K562 (cell line): ENCODE measurements around the gene DOCK3. TPM values are rescaled to one million over a fixed set of nuclear protein-coding genes. Genes with fewer than 3 reads are reported as not detected.

Source experiments
- HMG20A ChIP-seq: fragments of 450-650 bp; formaldehyde crosslinking; conservative IDR thresholded peaks from 2 replicates; pipeline ENCODE4 v1.4.0; 2020; ENCODE audit warnings: mild to moderate bottlenecking, mixed read lengths
- NCOA4 ChIP-seq: fragments of 450-650 bp; IDR thresholded peaks from 2 replicates; pipeline ENCODE4 v1.6.1; 2018; ENCODE audit warnings: mild to moderate bottlenecking; ENCODE audit not compliant: partially characterized antibody
- NRF1 ChIP-seq, 2 experiments: fragments of 450-650 bp; IDR thresholded peaks in 1 of 2; conservative IDR thresholded peaks in 1 of 2; 2 replicates each; pipeline ENCODE4 v1.6.1; 2014; ENCODE audit warnings: mild to moderate bottlenecking in 2 of 2
- ZNF133 ChIP-seq: fragments of 250-450 bp; sonication (Bioruptor Pico); IDR thresholded peaks from 2 replicates; pipeline ENCODE4 v1.4.0; 2020; ENCODE audit warnings: mild to moderate bottlenecking
- ZNF384 ChIP-seq: IDR thresholded peaks from 2 replicates; pipeline ENCODE4 v1.6.1; 2012; ENCODE audit warnings: low read depth, low read length, improper control_type of control experiment
- ZNF778 ChIP-seq: fragments of 450-650 bp; formaldehyde crosslinking; IDR thresholded peaks from 2 replicates; pipeline ENCODE4 v1.4.0; 2020; ENCODE audit warnings: mild to moderate bottlenecking, moderate library complexity
- polyA plus RNA-seq, 8 experiments: library from polyadenylated mRNA; depleted of rRNA in 4 of 8; stranded (reverse) in 5 of 8; unstranded in 3 of 8; fragments of >200 nt; fragmentation: Nextera tagmentation in 2 of 8; fragmentation: Illumina TruSeq in 1 of 8; extraction: Ambion mirVana in 2 of 8; extraction: Trizol in 1 of 8; gene quantifications; 2 replicates each; pipeline versions ENCODE4 v1.2.1 to v1.2.3, GENCODE V29; 2011 to 2014; ENCODE audit warnings: inconsistent platforms in 1 of 8, missing spikeins in 1 of 8
- total RNA-seq, 7 experiments: library from RNA; depleted of rRNA in 6 of 7; stranded (reverse); fragments of >200 nt in 6 of 7; fragmentation: Illumina TruSeq in 2 of 7; extraction: Trizol in 2 of 7; gene quantifications; 2 replicates each; pipeline versions ENCODE4 v1.2.1 to v1.2.3, GENCODE V29; 2011 to 2021; ENCODE audit warnings: low replicate concordance in 1 of 7
- TF ChIP-seq, protein P1 (sequence below): sonication (generic); formaldehyde crosslinking; IDR thresholded peaks from 2 replicates; pipeline ENCODE4 v1.8.1; 2023; ENCODE audit warnings: mild to moderate bottlenecking, missing genetic modification reagents
- TF ChIP-seq, protein P2 (sequence below): fragments of 450-650 bp; IDR thresholded peaks from 2 replicates; pipeline ENCODE4 v1.6.1; 2016; ENCODE audit warnings: mild to moderate bottlenecking, moderate library complexity

DOCK3 gene
- total and polyA plus RNA-seq, 9 of the 15 experiments (the other 6 are each of a cell fraction or from before 2014, with no cell fraction given) = under 0.01 to 0.03 (median 0.01) TPM; not detected in 4

GRCh38 chr3:51390246-51391074 is 715.7 kb downstream of the DOCK3 start (continued):
- TF ChIP-seq, protein P1, sequence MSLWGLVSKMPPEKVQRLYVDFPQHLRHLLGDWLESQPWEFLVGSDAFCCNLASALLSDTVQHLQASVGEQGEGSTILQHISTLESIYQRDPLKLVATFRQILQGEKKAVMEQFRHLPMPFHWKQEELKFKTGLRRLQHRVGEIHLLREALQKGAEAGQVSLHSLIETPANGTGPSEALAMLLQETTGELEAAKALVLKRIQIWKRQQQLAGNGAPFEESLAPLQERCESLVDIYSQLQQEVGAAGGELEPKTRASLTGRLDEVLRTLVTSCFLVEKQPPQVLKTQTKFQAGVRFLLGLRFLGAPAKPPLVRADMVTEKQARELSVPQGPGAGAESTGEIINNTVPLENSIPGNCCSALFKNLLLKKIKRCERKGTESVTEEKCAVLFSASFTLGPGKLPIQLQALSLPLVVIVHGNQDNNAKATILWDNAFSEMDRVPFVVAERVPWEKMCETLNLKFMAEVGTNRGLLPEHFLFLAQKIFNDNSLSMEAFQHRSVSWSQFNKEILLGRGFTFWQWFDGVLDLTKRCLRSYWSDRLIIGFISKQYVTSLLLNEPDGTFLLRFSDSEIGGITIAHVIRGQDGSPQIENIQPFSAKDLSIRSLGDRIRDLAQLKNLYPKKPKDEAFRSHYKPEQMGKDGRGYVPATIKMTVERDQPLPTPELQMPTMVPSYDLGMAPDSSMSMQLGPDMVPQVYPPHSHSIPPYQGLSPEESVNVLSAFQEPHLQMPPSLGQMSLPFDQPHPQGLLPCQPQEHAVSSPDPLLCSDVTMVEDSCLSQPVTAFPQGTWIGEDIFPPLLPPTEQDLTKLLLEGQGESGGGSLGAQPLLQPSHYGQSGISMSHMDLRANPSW = 0 out of 2 replicates have a peak, but pooled peaks have one; percentile 63
- TF ChIP-seq NRF1 (conservative IDR thresholded peaks at IDR 0.05 in 1 of 2, IDR thresholded peaks at IDR 0.05 in 1 of 2) (peak; percentile 20 to 50; a peak in 2 of 4 replicates), NCOA4 (no peak), ZNF778 (CRISPR knock-in tag) (no peak), ZNF384 (no peak), HMG20A (CRISPR knock-in tag) (no peak), ZNF133 (no peak)
- TF ChIP-seq, protein P2, sequence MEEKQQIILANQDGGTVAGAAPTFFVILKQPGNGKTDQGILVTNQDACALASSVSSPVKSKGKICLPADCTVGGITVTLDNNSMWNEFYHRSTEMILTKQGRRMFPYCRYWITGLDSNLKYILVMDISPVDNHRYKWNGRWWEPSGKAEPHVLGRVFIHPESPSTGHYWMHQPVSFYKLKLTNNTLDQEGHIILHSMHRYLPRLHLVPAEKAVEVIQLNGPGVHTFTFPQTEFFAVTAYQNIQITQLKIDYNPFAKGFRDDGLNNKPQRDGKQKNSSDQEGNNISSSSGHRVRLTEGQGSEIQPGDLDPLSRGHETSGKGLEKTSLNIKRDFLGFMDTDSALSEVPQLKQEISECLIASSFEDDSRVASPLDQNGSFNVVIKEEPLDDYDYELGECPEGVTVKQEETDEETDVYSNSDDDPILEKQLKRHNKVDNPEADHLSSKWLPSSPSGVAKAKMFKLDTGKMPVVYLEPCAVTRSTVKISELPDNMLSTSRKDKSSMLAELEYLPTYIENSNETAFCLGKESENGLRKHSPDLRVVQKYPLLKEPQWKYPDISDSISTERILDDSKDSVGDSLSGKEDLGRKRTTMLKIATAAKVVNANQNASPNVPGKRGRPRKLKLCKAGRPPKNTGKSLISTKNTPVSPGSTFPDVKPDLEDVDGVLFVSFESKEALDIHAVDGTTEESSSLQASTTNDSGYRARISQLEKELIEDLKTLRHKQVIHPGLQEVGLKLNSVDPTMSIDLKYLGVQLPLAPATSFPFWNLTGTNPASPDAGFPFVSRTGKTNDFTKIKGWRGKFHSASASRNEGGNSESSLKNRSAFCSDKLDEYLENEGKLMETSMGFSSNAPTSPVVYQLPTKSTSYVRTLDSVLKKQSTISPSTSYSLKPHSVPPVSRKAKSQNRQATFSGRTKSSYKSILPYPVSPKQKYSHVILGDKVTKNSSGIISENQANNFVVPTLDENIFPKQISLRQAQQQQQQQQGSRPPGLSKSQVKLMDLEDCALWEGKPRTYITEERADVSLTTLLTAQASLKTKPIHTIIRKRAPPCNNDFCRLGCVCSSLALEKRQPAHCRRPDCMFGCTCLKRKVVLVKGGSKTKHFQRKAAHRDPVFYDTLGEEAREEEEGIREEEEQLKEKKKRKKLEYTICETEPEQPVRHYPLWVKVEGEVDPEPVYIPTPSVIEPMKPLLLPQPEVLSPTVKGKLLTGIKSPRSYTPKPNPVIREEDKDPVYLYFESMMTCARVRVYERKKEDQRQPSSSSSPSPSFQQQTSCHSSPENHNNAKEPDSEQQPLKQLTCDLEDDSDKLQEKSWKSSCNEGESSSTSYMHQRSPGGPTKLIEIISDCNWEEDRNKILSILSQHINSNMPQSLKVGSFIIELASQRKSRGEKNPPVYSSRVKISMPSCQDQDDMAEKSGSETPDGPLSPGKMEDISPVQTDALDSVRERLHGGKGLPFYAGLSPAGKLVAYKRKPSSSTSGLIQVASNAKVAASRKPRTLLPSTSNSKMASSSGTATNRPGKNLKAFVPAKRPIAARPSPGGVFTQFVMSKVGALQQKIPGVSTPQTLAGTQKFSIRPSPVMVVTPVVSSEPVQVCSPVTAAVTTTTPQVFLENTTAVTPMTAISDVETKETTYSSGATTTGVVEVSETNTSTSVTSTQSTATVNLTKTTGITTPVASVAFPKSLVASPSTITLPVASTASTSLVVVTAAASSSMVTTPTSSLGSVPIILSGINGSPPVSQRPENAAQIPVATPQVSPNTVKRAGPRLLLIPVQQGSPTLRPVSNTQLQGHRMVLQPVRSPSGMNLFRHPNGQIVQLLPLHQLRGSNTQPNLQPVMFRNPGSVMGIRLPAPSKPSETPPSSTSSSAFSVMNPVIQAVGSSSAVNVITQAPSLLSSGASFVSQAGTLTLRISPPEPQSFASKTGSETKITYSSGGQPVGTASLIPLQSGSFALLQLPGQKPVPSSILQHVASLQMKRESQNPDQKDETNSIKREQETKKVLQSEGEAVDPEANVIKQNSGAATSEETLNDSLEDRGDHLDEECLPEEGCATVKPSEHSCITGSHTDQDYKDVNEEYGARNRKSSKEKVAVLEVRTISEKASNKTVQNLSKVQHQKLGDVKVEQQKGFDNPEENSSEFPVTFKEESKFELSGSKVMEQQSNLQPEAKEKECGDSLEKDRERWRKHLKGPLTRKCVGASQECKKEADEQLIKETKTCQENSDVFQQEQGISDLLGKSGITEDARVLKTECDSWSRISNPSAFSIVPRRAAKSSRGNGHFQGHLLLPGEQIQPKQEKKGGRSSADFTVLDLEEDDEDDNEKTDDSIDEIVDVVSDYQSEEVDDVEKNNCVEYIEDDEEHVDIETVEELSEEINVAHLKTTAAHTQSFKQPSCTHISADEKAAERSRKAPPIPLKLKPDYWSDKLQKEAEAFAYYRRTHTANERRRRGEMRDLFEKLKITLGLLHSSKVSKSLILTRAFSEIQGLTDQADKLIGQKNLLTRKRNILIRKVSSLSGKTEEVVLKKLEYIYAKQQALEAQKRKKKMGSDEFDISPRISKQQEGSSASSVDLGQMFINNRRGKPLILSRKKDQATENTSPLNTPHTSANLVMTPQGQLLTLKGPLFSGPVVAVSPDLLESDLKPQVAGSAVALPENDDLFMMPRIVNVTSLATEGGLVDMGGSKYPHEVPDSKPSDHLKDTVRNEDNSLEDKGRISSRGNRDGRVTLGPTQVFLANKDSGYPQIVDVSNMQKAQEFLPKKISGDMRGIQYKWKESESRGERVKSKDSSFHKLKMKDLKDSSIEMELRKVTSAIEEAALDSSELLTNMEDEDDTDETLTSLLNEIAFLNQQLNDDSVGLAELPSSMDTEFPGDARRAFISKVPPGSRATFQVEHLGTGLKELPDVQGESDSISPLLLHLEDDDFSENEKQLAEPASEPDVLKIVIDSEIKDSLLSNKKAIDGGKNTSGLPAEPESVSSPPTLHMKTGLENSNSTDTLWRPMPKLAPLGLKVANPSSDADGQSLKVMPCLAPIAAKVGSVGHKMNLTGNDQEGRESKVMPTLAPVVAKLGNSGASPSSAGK = peak; percentile 30; the same call in 1 of the 2 replicates
